OCI-LY1 (cell line): ENCODE results near the gene BRS3.

ENCODE experiments used
- EZH2 ChIP-seq: fragments of 200-600 bp; sonication (generic), shearing (Covaris generic); IDR thresholded peaks from 2 replicates; pipeline ENCODE4 v1.8.0; 2017; ENCODE audit warnings: borderline replicate concordance, mixed run types, mild to moderate bottlenecking, antibody characterized with exemption, low read length, moderate library complexity, mixed read lengths
- TF ChIP-seq, protein P1 (sequence below): fragments of 200-600 bp; sonication (generic), shearing (Covaris generic); IDR thresholded peaks from 2 replicates; pipeline ENCODE4 v1.5.1; 2017; ENCODE audit warnings: mild to moderate bottlenecking, antibody characterized with exemption, low read length, moderate library complexity, mixed read lengths

DNA sequence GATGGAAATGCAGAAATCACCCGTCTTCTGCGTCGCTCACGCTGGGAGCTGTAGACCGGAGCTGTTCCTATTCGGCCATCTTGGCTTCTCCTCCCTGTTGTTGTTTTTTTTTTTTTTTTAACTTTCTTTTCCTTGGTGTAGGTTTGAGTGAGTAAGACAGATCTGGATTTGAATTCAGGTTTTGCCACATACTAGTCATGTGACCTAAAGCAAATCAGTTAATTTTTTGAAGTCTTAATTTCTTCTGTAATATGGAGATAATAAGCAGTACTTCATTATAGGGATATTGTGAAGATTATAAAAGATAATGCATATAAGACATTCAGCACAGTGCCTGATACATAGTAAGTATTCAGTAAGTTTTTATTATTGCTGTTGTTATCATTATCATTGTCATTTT is 41.5 kb upstream of the BRS3 start:
- no peak for TF ChIP-seq EZH2
- TF ChIP-seq, protein P1, sequence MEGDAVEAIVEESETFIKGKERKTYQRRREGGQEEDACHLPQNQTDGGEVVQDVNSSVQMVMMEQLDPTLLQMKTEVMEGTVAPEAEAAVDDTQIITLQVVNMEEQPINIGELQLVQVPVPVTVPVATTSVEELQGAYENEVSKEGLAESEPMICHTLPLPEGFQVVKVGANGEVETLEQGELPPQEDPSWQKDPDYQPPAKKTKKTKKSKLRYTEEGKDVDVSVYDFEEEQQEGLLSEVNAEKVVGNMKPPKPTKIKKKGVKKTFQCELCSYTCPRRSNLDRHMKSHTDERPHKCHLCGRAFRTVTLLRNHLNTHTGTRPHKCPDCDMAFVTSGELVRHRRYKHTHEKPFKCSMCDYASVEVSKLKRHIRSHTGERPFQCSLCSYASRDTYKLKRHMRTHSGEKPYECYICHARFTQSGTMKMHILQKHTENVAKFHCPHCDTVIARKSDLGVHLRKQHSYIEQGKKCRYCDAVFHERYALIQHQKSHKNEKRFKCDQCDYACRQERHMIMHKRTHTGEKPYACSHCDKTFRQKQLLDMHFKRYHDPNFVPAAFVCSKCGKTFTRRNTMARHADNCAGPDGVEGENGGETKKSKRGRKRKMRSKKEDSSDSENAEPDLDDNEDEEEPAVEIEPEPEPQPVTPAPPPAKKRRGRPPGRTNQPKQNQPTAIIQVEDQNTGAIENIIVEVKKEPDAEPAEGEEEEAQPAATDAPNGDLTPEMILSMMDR = no peak
